ENCODE measurements around the gene SRP9. TPM values are rescaled to one million over a fixed set of nuclear protein-coding genes. Genes with fewer than 3 reads are reported as not detected.

The SRP9 gene
- total RNA-seq, 4 donors from 2014 or later, result 67.9 to 153 (median 131) TPM

DNA sequence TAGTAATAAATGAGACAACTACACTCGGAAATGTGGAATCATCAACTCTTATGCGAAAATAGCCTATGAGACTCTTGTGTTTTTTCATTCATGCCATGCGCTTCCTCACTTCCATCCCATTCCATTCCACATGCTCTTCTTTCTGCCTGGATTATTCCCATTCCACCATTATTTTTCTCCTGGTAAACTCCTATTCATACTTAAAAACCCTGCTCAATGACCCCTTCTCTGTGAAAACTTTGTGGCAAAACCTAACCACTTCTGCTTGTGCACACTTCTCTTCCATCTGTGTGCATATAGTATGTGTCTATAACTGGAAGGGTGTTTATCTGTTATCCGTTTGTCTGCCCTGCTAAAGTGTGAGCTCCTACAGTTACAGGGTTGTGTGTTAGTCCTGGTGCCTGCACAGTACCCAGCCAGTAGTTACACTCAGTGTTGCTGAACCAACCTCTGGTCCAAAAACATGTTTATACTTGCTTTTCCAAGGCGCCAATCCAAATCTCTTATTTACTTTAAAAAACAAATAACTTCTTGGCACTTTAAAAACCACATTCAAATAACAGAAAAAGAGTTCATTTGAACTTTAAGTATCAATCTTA, 43.0 kb downstream of the SRP9 start:
- no peaks in the 10 kb centered on the region for H3K27me3 ChIP-seq
- no peaks in the 10 kb centered on the region for H3K36me3 ChIP-seq
- no peak overlapping the region for H3K27ac ChIP-seq
- no peaks in the 10 kb centered on the region for H3K9me3 ChIP-seq
- H3K4me3 ChIP-seq, result no peak overlapping the region
- DNase-seq, result no peak
- TF ChIP-seq POLR2A (IDR thresholded peaks at IDR 0.05), result no peak
- TF ChIP-seq, protein P1, sequence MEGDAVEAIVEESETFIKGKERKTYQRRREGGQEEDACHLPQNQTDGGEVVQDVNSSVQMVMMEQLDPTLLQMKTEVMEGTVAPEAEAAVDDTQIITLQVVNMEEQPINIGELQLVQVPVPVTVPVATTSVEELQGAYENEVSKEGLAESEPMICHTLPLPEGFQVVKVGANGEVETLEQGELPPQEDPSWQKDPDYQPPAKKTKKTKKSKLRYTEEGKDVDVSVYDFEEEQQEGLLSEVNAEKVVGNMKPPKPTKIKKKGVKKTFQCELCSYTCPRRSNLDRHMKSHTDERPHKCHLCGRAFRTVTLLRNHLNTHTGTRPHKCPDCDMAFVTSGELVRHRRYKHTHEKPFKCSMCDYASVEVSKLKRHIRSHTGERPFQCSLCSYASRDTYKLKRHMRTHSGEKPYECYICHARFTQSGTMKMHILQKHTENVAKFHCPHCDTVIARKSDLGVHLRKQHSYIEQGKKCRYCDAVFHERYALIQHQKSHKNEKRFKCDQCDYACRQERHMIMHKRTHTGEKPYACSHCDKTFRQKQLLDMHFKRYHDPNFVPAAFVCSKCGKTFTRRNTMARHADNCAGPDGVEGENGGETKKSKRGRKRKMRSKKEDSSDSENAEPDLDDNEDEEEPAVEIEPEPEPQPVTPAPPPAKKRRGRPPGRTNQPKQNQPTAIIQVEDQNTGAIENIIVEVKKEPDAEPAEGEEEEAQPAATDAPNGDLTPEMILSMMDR (IDR thresholded peaks at IDR 0.05), result no peak
- peaks cover 0 to 43% (median 2%) of the 10 kb centered on the region in 4 donors for H3K4me1 ChIP-seq

DNA sequence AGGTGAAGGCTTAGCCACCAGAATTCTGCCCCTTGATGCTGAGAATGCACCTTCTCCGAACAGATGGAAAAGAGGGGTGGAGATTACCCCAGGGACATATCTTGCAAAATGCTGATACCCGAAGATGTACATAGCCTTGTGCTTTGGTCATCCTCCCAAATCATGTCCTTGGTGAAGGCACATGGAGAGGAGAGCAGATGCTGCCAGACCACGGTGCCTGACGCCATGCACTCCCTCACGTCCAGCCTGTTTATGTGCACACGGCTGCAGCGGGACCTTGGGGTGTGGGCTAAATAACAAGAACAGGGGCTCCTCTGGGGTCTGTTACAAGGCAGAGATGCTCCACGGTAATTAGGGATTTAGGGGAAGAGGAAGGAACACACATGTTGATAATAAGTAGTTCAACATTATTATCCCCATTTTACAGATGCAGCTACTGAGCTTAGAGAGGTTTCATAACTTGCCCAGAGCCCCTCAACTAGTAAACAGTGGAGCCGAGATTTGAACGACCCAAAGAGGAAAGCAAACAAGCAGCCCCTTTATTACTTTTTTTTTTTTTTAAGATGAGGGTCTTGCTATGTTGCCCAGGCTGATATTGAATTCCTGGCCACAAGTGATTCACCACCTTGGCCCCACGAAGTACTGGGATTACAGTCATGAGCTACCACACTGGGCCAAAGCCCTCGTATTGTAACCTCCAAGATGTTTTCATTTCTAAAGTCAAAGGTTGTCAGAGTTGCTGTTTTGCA, 45.2 kb downstream of the SRP9 start:
- Histone ChIP-seq H3K27me3 (no peaks in the 10 kb centered on the region), H3K27ac (no peak overlapping the region)

DNA sequence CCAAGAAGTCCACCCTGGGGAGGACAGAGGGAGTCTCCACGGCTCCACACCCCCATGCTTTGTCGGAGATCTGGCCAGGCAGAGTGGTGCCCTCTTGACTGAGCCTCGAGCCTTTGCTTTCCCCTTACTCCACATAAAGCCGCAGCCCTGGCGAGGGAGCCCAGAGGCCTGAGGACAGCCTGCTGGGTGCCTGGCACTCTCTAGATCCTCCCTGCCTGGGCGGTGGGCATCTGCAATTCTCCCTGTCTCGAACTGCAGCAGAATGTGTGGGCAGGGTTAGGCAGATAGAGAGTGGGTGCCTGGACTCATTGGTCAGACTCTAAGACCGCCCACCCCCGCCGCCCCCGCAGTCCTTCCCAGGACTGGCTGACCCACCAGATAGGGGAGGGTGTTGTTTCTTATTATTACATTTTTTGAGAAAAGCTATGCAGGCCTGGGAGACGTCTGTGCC, 46.2 kb downstream of the SRP9 start:
- TF ChIP-seq, protein P1 (IDR thresholded peaks at IDR 0.05), result no peak
- TF ChIP-seq POLR2A (IDR thresholded peaks at IDR 0.05), result no peak
- Histone ChIP-seq H3K36me3 (no peaks in the 10 kb centered on the region), H3K4me3 (no peak overlapping the region), H3K27ac (no peak overlapping the region), H3K27me3 (no peaks in the 10 kb centered on the region), H3K4me1 (peaks cover 0 to 21% (median 0%) of the 10 kb centered on the region in 4 donors), H3K9me3 (no peaks in the 10 kb centered on the region)
- no peak for DNase-seq

More for the DNA sequence above, 45.2 kb downstream of the SRP9 start:
- no peaks in the 10 kb centered on the region for H3K36me3 ChIP-seq
- peaks cover 0 to 25% (median 0%) of the 10 kb centered on the region in 4 donors for H3K4me1 ChIP-seq
- no peaks in the 10 kb centered on the region for H3K9me3 ChIP-seq
- TF ChIP-seq, protein P1 (IDR thresholded peaks at IDR 0.05), result no peak
- TF ChIP-seq POLR2A (IDR thresholded peaks at IDR 0.05), result no peak
- DNase-seq, result no peak
- no peak overlapping the region for H3K4me3 ChIP-seq

DNA sequence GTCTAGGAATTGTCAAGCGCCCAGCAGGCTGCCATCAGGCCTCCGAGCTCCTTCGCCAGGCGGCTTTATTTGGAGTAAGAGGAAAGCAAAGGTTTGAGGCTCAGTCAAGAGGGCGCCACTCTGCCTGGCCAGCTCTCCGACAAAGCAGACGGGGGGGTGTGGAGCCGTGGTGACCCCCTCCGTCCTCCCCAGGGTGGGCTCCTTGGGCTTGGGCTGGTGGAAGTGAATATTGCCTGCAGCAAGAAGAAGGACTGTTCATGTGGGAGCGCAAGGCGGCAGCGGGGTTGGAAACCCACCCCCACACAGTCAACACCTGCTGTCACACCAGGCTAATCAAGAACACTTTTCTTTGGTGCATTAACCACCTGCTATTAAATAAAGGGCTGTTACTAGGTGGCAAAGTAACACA, 46.9 kb downstream of the SRP9 start:
- no peak for DNase-seq
- TF ChIP-seq POLR2A (IDR thresholded peaks at IDR 0.05), result no peak
- TF ChIP-seq, protein P1 (IDR thresholded peaks at IDR 0.05), result no peak
- Histone ChIP-seq H3K4me3 (no peak overlapping the region), H3K9me3 (no peaks in the 10 kb centered on the region), H3K27me3 (no peaks in the 10 kb centered on the region), H3K36me3 (no peaks in the 10 kb centered on the region), H3K27ac (peak overlapping the region in 1 of 4 donors; percentile 6), H3K4me1 (peaks cover 0 to 21% (median 0%) of the 10 kb centered on the region in 4 donors)

DNA sequence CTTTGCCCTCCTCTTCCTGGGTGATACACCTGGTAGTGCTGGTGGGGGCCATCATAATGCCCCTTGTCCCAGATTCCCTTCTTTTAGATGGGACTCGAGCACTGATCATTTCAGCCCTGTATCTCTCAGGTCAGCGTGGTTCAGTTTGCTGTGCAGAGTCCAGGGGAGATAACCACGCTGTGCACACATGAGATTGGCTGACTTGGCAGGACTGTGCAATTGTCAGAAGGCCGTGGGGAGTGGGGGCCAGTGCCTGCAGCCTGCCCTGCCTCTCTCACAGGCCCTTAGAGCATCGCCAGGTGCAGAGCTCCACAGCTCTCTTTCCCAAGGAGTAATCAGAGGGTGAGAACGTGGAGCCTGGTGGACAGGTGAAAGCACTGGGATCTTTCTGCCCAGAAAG, 47.5 kb downstream of the SRP9 start:
- Histone ChIP-seq H3K36me3 (no peaks in the 10 kb centered on the region), H3K4me3 (no peak overlapping the region), H3K27ac (peak overlapping the region in 1 of 4 donors; percentile 32), H3K9me3 (no peaks in the 10 kb centered on the region), H3K27me3 (no peaks in the 10 kb centered on the region), H3K4me1 (peaks cover 0 to 21% (median 0%) of the 10 kb centered on the region in 4 donors)
- no peak for TF ChIP-seq POLR2A (IDR thresholded peaks at IDR 0.05)
- TF ChIP-seq, protein P1 (IDR thresholded peaks at IDR 0.05), result no peak
- DNase-seq, result peak in 2 of 3 donors; percentile 58 to 61
